Stomach (tissue), 4 donors: ENCODE data around the gene GPR68.

Experiments
- POLR2A ChIP-seq, 4 donors: fragments of 450-650 bp; IDR thresholded peaks; one replicate each; pipeline ENCODE4 v1.6.1; 2016; ENCODE audit warnings: antibody characterized with exemption in 4 of 4, control low read depth in 2 of 4, mild to moderate bottlenecking in 1 of 4, moderate library complexity in 1 of 4
- POLR2AphosphoS5 ChIP-seq, 3 donors: sonication (generic); formaldehyde crosslinking; IDR thresholded peaks; one replicate each; pipeline ENCODE4 v1.6.1; 2016; ENCODE audit warnings: antibody characterized with exemption in 3 of 3
- TF ChIP-seq, protein P1 (sequence below), 7 experiments: fragments of 450-650 bp in 4 of 7; fragments of 200-600 bp in 3 of 7; sonication (generic) in 3 of 7; IDR thresholded peaks; one replicate each; pipeline ENCODE4 v1.5.1; 2016 to 2019; ENCODE audit warnings: antibody characterized with exemption in 7 of 7, control low read depth in 2 of 7, mild to moderate bottlenecking in 1 of 7

DNA sequence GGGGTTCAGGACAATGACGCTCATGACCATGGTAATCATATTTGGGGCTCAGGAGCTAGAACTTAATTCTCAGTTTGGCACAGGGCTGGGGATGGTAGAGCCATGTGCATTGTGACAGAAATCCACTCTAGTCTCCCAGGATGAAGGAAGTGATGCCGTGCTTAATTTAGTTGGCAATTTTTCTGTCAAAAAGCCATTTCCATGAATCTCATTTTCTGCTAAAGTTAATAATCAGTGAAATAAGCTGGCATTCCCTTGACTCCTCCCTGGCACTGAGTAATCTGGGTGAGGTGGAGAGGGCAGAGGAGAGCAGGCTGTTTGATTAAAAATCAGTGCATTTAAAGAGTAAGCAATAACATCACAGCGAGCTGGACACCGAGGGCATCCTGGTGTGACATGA is 45.0 kb upstream of the GPR68 start:
- TF ChIP-seq, protein P1, sequence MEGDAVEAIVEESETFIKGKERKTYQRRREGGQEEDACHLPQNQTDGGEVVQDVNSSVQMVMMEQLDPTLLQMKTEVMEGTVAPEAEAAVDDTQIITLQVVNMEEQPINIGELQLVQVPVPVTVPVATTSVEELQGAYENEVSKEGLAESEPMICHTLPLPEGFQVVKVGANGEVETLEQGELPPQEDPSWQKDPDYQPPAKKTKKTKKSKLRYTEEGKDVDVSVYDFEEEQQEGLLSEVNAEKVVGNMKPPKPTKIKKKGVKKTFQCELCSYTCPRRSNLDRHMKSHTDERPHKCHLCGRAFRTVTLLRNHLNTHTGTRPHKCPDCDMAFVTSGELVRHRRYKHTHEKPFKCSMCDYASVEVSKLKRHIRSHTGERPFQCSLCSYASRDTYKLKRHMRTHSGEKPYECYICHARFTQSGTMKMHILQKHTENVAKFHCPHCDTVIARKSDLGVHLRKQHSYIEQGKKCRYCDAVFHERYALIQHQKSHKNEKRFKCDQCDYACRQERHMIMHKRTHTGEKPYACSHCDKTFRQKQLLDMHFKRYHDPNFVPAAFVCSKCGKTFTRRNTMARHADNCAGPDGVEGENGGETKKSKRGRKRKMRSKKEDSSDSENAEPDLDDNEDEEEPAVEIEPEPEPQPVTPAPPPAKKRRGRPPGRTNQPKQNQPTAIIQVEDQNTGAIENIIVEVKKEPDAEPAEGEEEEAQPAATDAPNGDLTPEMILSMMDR (IDR thresholded peaks at IDR 0.05) = no peak
- TF ChIP-seq POLR2AphosphoS5 (IDR thresholded peaks at IDR 0.05) (no peak), POLR2A (IDR thresholded peaks at IDR 0.05) (no peak)
